BE2C (cell line): ENCODE measurements around the gene RGS14.

Source experiments
- DNase-seq: peaks from one replicate; pipeline ENCODE4 v3.0.0-alpha.2; 2020
- H3K27me3 ChIP-seq: fragments of 250-450 bp; sonication (Bioruptor Pico); 2 replicates; pipeline ENCODE4 v1.5.1; 2020; ENCODE audit warnings: mild to moderate bottlenecking
- H3K36me3 ChIP-seq: fragments of 250-450 bp; sonication (Bioruptor Pico); 2 replicates; pipeline ENCODE4 v1.5.1; 2020; ENCODE audit warnings: mild to moderate bottlenecking
- H3K4me1 ChIP-seq: fragments of 250-450 bp; sonication (Bioruptor Pico); 2 replicates; pipeline ENCODE4 v1.5.1; 2020
- H3K4me3 ChIP-seq: 2 replicates; pipeline ENCODE4 v1.5.1; 2011; ENCODE audit warnings: low read depth, low read length
- H3K9me3 ChIP-seq: fragments of 250-450 bp; sonication (Bioruptor Pico); 2 replicates; pipeline ENCODE4 v1.5.1; 2020
- CTCF ChIP-seq: IDR thresholded peaks from 2 replicates; pipeline ENCODE4 v1.5.1; 2012; ENCODE audit warnings: mild to moderate bottlenecking, low read depth, low read length

Gene RGS14

GRCh38 chr5:177353093-177353492, 4.6 kb upstream of the RGS14 start:
- H3K9me3 ChIP-seq: no peaks in the 10 kb centered on the region; the same call in 1 of the 2 replicates
- H3K27me3 ChIP-seq: no peaks in the 10 kb centered on the region
- no peak overlapping the region for H3K4me3 ChIP-seq
- DNase-seq: no peak
- no peak for TF ChIP-seq CTCF
- peaks cover 2% of the 10 kb centered on the region; the same call in 1 of the 2 replicates for H3K4me1 ChIP-seq
- H3K36me3 ChIP-seq: peaks cover 6% of the 10 kb centered on the region; the same call in 1 of the 2 replicates

- no peak for TF ChIP-seq CTCF
- no peaks in the 10 kb centered on the region for H3K27me3 ChIP-seq
- H3K4me3 ChIP-seq: no peak overlapping the region
- H3K9me3 ChIP-seq: no peaks in the 10 kb centered on the region; the same call in 1 of the 2 replicates
- H3K4me1 ChIP-seq: peaks cover 2% of the 10 kb centered on the region; the same call in 1 of the 2 replicates
- H3K36me3 ChIP-seq: peaks cover 6% of the 10 kb centered on the region; the same call in 1 of the 2 replicates
- DNase-seq: no peak
Observed at GRCh38 chr5:177354256-177354655, 3.5 kb upstream of the RGS14 start.

DNA sequence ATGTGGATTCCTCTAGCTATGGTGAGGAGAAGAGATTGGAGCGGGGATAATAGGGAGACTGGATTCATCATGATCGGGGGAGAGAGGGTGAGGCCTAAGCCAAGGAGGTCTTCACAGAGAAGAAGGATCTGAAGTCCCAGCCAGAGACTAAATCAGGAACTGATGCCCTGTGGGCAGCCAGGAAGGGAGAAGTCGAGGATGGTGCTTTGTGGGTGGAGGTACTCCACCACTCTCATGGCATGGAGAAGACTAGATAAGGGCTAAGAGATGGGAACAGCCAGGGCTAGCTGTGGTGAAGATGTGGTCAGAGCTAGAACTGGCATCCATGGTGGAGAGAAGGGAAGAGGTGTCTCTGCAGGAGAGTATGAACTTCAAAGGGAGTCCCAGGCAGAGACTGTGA, 3.0 kb upstream of the RGS14 start:
- DNase-seq: no peak
- no peak overlapping the region for H3K4me3 ChIP-seq
- TF ChIP-seq CTCF: no peak

DNA sequence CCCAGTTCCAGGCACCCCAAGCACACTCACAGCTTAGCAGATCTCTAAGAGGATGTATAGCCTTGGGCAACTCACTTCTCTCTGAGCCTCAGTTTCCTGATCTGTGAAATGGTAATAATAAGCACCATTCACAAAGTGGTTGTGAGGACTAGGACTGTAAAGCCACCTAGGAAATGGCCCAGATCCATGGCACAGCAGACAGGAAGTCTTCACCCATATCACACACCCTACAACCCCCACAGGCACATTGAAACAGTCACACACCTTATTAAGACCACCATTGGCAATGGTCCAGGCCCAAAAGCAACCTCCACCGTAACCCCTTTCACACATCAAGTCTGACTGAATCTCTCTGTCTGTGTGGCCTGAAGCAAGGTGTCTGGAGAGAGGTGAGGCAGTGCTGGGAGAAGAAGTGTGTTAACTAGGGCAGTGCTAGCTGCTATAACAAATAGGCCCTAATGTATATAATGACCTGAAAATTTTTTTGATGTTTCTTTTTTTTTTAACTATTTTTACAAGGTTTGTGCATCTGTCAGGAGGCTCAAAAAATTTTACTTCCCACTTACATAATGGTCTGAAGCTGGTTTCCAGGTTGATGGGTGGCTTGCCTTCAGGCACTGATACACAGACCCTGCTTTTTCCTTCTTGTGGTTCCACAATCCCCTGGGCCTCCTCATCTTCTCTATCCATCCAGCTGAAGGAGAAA, 2.4 kb upstream of the RGS14 start:
- H3K4me3 ChIP-seq: no peak overlapping the region
- H3K4me1 ChIP-seq: peaks cover 2% of the 10 kb centered on the region; the same call in 1 of the 2 replicates
- TF ChIP-seq CTCF: no peak

More for the DNA sequence above, 3.0 kb upstream of the RGS14 start:
- Histone ChIP-seq H3K36me3 (peaks cover 5% of the 10 kb centered on the region; the same call in 1 of the 2 replicates), H3K4me1 (peaks cover 2% of the 10 kb centered on the region; the same call in 1 of the 2 replicates), H3K27me3 (no peaks in the 10 kb centered on the region), H3K9me3 (no peaks in the 10 kb centered on the region; the same call in 1 of the 2 replicates)

DNA sequence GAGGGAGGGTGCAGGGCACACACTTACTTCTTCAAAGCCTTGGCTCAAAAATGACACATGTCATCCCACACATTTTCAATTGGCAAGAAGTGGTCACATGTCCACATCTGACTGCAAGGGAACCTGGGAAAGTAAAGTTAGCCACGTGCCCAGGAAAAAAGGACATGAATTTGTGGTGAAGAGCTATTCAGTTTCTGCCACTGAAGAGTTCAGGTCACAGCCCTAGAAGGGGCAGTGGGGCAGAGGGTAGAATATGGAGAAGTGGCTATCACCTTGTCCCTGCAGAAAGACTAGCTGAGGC, 1.9 kb upstream of the RGS14 start:
- TF ChIP-seq CTCF: no peak
- Histone ChIP-seq H3K27me3 (no peaks in the 10 kb centered on the region), H3K4me3 (no peak overlapping the region), H3K36me3 (no peaks in the 10 kb centered on the region), H3K4me1 (peaks cover 2% of the 10 kb centered on the region; the same call in 1 of the 2 replicates), H3K9me3 (no peaks in the 10 kb centered on the region; the same call in 1 of the 2 replicates)
- no peak for DNase-seq

More for the DNA sequence above, 2.4 kb upstream of the RGS14 start:
- Histone ChIP-seq H3K27me3 (no peaks in the 10 kb centered on the region), H3K9me3 (no peaks in the 10 kb centered on the region; the same call in 1 of the 2 replicates), H3K36me3 (no peaks in the 10 kb centered on the region)
- no peak for DNase-seq

DNA sequence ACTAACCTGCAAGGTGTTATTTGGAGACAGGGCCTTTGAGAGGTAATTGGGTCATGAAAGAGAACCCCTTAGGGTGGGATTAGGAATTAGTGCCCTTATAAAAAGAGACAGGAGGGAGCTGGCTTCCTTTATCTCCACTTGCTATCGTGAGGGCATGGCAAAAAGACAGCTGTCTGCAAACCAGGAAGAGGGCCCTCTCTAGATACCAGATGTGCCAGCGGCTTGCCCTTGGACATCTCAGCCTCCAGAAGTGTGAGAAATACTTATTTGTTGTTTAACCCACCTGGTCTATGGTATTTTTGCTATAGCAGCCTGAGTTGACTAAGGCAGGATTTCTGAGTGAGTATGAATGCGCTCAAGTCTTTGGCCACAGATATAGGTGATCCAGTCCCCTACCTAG, 978 bp upstream of the RGS14 start:
- H3K4me3 ChIP-seq: no peak overlapping the region
- H3K4me1 ChIP-seq: peaks cover 2% of the 10 kb centered on the region; the same call in 1 of the 2 replicates
- H3K36me3 ChIP-seq: no peaks in the 10 kb centered on the region
- H3K9me3 ChIP-seq: no peaks in the 10 kb centered on the region; the same call in 1 of the 2 replicates
- TF ChIP-seq CTCF: no peak
- DNase-seq: no peak
- no peaks in the 10 kb centered on the region for H3K27me3 ChIP-seq
